GM21423 (cell line): ENCODE measurements around the gene KCNH2.

Source experiments
- ATAC-seq: cut with Tn5 transposase; IDR thresholded peaks from one replicate; pipeline ENCODE4 v1.9.1; 2021; ENCODE audit warnings: mild to moderate bottlenecking, moderate library complexity; ENCODE audit not compliant: unreplicated experiment

The KCNH2 gene

DNA sequence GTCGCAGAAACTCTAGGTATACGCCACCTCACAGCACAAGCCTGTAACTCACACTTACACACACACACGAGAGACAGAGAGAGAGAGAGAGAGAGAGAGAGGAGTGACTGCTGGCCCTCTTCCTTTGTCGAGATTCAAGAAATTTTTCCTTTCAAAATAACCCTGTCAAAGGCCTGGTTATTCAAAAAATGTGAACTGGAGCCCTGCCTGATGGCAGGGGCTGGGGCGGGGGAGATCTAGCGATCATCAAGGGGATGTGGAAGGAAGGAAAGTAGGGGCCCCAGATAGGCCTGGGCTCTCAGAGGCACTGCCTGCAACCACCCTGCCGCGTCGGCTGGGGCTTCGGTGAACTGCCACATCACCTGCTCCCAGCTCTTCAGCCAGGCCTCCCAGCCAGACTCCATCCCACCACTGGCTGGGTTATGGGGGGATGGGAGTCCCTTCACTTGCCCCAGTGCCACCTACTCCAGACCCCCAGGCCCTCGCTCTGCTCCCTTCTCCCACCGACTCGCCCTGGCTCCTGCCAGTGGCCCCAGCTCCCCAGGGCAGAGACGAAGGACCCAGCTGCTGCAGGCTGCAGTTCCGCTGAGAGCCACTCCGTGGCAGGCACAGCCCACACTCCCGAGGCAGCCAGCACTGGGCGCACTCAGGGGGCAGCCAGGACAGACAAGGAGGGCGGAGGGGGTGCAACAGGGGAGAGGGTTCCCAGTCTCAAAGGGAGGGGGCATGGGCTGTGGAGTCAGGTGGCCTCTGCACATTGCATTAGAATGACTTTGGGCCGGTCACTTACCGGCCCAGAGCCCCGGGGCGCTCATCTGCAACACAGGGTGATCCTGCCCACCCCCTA, 15.3 kb downstream of the KCNH2 start:
- ATAC-seq = no peak

DNA sequence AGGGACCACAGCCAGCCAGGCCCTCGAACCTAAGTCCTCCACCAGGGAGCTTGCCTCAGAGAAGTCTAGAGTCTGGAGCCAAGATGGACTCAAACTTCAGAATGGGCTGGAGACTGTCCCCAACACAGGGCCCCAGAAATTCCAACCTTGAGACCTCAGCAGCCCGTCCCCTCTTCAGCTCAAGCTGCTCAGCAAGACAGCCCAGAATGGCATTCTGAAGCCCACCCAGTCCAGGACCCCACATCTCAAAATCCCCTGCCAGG, 15.9 kb downstream of the KCNH2 start:
- ATAC-seq = no peak

GRCh38 chr7:150961510-150962289, 16.4 kb downstream of the KCNH2 start:
- ATAC-seq = no peak

DNA sequence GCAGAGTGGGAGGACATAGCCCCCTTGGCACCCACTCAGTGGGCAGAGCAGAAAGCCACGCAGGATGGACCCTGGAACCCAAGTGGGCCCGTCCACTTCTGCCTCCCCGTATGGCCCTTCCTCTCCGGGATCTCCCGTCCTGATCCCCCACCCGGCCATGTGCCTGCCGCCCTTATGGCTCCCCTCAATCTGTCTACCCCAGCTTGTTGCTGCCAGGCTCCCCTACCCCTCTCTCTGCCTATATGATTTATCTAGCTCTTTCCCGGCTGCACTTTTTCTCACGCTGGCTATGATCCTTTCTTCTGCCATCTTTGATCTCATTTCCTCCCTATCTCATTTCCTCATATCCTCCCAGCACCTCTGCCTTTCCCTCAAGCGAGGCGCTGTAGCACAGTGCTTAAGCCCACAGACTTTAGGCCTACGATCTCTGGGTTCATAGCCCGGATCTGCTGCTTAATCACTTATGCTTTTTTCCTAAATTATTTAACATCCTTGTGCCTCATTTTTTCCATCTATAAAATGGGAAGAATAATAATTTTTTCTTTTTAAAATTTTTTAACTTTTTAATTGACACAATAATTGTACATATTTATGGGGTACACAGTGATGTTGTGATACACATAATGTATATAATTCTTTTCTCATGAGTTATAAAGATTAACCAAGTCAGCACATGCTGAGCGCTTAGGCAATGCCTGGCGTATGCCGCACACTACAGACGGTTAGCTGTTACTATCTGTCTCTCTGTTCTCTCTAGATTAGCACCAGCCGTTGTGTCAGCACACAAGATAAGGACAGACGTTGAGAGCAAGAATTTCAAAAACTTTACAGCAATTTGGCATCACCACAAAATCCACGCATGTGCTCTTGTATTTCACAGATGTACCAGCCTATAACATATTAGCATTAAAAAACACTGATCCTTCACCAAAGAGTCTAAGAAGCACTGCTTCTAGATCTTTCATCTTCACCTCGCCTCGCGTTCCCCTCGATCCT, 18.1 kb downstream of the KCNH2 start:
- ATAC-seq = no peak

- no peak for ATAC-seq
These were observed 19.0 kb downstream of the KCNH2 start for GRCh38 chr7:150959081-150959480.

DNA sequence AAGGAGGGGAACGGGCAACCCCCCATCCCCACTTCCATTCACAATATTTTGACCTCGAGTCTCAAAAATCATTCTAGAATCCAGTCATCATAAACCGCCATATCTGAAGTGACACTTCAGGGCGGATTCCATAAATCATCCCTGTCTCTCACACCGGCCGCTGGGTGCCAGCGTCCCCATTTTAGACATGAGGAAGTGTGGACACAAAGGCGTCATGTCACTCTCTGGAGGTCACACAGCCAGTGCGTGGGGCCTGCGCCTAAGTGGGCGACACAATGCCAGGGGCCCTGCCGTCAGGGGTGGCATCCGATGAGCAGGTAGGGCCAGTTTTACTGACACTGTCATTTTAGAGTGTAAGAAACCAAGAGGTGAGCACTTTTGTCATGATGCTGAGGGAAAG, 19.5 kb downstream of the KCNH2 start:
- no peak for ATAC-seq

DNA sequence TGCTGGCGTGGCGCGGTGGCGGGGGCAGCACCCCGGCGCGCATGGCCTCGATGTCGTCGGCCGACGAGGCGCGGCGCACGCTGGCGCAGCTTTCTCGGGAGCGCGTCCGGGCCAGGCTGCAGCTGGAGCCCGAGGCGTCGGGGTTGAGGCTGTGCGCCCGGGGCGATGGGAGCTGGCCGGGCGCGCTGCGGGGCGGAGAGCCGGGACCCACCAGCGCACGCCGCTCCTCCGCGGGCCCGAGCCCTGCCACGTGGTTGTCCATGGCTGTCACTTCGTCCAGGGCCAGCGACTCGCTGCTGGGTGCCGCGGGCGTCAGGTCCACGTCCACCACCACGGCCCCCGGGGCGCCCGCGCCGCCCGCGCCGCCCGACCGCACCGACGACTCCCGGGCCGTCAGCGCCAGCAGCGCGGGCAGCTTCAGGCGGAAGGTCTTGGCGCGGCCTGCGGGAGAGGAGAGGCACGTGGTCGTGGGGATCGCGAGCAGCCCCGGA, 20.0 kb downstream of the KCNH2 start:
- ATAC-seq = no peak

DNA sequence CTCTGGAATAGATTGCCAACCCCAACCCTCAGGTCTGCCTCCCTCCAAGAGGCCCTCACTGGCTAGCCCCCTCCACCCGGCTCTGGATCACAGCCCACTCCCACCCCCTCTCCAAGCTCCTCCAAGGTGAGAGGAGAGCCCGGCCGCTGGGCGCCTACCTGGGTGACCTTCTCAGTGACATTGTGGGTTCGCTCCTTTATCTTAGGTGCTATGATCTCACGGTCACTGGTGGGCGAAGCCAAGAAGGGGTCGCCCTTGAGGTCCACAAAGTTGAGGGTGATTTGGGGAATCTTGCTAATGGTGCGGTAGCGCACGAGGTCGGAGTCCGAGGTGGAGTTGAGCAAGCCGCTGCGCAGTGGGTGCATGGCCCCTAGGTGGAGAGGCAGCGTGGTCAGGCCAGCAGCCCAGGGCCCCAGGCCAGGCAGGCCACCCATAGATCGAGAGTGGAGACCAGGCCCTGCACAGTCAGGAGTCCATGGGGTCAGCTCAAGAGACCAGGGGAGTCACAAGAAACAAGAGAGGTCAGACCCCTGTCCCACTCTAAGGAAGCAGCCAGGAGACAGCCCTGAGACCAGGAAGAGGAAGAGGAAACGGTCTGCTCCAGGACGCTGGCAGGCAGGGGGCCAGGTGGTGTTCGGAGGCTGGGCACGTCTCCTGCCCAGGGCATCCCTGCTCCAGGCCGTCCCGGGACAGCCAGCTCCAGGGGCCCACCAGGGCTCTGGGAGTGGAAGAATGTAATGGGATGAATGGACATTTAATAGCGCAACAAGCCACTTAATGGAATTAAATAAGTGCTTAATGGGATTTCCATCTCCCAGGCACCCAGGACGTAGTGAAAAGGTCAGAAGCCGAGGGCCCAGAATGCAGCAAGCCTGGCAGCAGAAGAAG, 20.7 kb downstream of the KCNH2 start:
- ATAC-seq = no peak

DNA sequence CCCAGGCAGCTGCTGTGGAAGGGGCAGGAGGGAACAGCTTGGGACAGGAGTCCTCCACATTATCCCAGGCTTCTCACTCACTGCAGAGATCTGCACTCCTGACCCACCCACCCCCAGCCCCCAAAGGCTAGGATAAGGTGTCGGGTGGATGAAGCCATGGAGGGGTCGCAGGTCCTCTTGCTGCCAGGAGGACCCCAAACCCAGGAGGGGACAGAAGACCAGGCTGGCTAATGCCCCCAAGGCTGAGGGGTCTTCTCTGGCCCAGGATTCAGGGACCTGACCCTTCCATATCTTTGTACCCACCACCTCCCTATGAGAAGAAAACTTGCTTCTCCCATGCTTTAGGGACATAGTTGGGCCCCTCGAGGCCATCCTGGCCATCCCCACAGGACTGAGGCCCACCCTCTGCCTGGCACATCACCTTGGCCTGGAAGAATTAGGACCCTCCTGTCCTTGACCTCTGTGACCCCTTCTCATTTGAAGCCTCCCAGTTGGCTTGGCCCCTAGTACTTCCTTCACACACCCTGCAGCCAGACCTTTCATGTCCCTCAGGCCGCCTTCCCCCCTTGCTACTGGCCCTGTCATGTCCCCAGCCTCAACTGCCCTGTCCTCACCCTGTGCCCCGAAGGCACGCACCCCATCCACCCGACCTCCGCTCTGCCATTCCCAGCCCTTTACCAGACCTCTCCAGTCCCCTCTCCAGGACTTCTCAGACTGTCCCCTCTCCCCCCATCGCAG, 21.6 kb downstream of the KCNH2 start:
- ATAC-seq = no peak

DNA sequence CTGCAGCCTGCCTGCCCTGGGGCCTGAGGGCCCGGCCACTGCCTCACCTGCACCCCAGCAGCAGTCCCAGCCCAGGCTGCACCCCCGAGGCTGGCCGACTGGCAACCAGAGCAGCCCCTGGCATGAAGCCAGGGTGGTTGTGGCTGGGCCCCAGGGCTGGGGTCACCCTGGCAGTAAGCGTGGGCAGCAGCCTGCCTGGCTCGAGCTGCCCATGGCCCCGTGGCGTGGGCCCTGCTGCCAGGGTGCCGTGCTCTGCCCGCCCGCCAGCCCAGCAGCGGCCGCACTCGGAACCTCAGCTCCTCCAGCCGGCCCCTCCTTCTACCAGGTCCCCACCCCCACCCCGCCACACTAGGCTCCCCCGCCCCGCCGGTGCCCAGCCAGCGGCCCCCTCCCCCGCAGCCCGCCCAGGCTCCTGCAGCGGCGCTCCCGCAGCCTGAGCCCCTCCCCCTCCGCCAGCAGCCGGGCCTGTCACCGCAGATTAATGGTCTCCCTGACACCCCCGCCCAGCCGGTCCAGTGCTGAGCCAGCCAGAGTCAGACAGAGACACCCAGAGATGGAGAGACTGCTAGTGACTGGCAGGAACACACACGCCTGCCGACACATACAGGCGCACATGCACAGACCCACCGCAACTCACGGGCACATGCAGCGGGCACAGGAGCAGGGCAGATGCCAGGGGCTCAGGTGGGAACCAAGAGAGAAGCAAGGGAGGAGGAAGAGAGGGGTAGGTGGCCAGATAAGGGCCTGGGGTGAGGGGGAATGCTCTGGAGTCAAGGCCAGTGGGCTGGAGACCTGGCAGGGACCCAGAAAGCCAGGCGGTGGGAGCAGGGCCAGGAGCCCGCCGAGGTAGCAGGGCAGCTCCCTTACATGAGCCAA, 22.4 kb downstream of the KCNH2 start:
- no peak for ATAC-seq

DNA sequence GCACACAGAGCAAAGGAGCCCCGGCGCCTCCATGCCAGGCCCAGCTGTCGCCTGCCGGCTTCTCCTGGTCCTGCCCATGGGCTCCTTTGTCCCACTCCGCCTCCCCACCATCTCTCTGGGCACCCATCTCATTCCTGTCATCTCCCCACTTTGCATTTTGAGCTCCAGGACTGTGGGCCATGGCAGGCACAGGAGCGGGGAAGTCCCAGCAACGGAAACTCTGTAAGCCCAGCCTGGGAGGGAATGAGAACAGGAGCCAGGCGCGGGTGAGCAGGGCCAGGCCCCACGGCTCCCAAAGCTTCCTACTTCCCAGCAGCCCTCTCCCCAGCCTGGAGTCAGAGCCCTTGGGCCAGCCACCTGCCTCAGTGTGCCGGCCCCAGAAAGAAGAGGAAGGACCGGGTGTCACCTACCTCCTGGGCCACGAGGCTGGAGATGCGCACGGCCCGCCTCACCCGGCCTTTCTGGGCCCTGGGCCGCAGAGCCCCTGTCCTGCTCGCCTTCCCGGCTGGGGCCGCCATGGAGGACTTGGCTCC, 23.1 kb downstream of the KCNH2 start:
- no peak for ATAC-seq

DNA sequence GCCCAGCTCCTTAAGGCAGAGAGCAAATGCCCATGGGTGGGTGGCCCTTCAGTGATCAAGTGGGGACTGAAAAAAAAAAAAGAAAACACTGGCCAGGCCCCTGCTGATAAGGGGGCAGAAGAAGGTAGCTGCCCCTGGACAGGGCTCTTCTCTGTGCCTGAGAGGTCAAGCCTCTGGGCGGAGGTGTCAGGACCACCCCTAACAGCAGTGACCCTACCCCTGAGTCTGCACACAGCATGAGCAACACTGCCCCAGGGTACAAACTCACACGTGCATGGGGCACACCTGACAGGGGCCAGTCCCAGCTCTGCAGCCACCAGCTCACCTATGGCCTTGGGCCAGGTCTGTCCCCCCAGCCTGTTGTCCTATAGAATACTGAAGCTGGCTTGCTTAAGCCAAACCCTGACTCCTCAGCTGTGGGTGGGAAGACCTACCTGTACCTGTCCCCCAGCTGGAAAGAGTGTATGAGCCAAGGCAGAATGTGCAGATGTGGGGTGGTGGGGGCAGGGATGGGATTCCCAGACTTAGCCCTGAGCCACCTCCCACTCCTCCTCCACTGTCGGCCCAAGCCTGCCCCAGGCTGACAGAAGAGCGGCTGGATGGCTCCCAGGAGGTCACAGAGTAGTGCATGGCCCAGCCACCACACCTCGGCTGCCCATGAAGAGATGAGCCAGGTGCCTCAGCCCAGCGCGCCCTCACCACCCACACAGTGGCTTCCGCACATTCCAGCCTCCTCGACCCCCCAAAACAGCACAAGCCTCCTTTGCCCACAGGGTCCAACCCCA, 23.7 kb downstream of the KCNH2 start:
- ATAC-seq = no peak

DNA sequence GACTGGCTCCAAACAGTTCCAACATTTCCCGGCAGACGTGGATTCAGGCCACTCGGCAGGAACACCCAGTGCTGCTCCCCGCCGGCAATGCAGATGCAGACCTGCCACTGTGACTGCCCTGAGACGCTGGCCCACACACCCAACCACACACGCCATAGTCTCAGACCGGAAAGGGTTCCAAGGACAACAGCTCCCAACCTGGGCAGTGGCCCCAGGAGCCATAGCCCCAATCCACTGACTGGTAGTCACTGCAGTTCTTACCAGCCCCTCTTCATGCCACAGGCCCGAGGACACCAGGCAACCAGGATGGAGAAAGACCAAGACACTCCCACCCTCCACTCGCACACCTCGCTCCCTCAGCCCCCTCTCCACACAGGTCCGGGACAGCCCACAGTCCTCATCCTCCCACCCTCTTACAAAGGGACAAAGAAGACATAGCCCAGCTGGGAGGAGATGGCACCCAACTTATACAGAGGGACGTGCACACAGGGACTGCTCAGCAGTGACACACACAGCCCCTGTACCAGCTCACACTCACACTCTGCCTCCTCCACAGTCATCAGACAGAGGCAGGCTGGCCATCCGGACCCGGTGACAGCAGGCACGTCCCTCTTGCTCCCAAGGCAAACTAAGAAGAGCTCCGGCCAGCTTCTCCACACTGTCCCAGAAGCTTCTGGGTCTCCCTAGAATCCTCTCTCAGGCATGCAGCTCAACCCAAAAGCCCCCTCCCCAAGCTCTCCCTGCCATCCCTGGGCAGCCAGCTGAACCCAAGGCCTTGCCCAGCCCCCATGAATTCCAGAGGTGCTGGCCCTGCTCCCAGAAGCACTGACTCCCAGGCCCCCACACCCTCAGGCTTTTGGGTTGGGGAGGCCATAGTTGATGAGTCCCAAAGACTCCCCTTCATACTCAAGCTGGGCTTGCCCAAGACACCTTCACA, 24.8 kb downstream of the KCNH2 start:
- no peak for ATAC-seq

DNA sequence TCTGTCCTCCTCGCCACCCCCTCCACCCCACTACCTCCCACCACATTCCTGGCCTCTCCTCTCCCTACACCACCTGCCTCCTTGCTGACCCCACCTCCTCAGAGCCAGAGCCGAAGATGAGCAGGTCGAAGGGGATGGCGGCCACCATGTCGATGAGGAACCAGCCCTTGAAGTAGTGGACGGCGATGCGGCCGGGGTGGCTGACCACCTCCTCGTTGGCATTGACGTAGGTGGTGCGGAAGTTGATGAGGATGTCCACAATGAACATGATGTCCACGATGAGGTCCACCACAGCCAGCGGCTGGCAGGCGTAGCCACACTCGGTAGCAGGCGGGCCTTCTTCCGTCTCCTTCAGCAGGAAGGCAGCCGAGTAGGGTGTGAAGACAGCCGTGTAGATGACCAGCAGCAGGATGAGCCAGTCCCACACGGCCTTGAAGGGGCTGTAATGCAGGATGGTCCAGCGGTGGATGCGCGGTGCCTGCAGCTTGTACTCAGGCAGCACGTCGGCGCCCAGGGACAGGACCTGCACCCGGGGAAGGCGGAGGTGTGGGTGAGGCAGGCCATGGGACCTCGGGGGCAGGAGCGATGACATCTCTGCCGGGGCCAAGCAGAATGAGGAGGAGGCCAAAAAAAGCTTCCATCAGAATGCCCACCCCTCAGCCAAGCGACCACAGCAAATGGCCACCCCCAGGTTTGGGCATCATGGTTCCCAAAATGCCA, 25.6 kb downstream of the KCNH2 start:
- no peak for ATAC-seq

DNA sequence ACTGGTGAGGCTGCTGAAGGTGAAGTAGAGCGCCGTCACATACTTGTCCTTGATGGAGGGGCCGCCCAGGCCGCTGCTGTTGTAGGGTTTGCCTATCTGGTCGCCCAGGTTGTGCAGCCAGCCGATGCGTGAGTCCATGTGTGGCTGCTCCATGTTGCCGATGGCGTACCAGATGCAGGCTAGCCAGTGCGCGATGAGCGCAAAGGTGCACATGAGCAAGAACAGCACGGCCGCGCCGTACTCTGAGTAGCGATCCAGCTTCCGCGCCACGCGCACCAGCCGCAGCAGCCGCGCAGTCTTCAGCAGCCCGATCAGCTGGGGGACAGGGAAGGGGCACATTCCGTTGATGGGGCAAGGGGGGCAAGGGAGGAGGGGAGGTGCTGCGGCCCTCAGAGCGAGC, 26.6 kb downstream of the KCNH2 start:
- ATAC-seq = no peak

GRCh38 chr7:150951181-150951520, 27.0 kb downstream of the KCNH2 start:
- ATAC-seq = no peak
